IPS-20b (cell line): ENCODE results near the gene ACE.

Experiments
- H3K27ac ChIP-seq: one replicate; pipeline ENCODE4 v1.5.1; 2013; ENCODE audit warnings: low read length
- H3K27me3 ChIP-seq: 2 replicates; pipeline ENCODE4 v1.6.1; 2013; ENCODE audit warnings: mild to moderate bottlenecking, low read length, inconsistent platforms; ENCODE audit not compliant: insufficient read depth
- H3K36me3 ChIP-seq: 2 replicates; pipeline ENCODE4 v1.6.1; 2013; ENCODE audit warnings: low read depth, mild to moderate bottlenecking, inconsistent platforms, low read length, moderate library complexity; ENCODE audit not compliant: insufficient read depth
- H3K4me1 ChIP-seq: 2 replicates; pipeline ENCODE4 v1.6.1; 2013; ENCODE audit warnings: mild to moderate bottlenecking, control low read depth, inconsistent platforms, low read length, moderate library complexity; ENCODE audit not compliant: insufficient read depth
- H3K4me3 ChIP-seq: 2 replicates; pipeline ENCODE4 v1.5.1; 2013; ENCODE audit warnings: mild to moderate bottlenecking, low read length, inconsistent platforms
- H3K9ac ChIP-seq: 2 replicates; pipeline ENCODE4 v1.6.1; 2013; ENCODE audit warnings: low read depth, mild to moderate bottlenecking, inconsistent platforms, low read length, moderate library complexity
- H3K9me3 ChIP-seq: 2 replicates; pipeline ENCODE4 v1.6.1; 2013; ENCODE audit warnings: mild to moderate bottlenecking, low read depth, low read length, inconsistent platforms; ENCODE audit not compliant: insufficient read depth

ACE gene

DNA sequence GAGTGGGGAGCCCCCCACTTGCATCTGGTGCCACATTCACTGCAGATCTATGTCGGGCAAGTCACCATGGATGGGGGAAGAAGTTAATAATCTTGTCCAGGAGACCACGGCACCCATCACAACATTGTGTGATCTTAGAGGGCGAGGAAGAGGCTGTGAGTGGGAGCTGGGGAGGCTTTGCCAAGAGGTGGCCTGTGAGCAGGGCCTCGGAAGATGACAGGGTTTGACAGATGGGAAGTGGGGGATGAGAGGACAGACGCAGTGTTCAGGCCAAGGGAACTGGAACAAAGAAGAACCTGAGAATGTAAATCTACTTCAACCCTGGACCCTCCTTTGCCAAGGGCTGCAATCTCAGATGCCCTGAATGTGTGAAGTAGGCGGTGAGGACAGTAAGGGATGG, 12.4 kb downstream of the ACE start:
- H3K27me3 ChIP-seq: no peaks in the 10 kb centered on the region
- H3K4me1 ChIP-seq: no peaks in the 10 kb centered on the region

DNA sequence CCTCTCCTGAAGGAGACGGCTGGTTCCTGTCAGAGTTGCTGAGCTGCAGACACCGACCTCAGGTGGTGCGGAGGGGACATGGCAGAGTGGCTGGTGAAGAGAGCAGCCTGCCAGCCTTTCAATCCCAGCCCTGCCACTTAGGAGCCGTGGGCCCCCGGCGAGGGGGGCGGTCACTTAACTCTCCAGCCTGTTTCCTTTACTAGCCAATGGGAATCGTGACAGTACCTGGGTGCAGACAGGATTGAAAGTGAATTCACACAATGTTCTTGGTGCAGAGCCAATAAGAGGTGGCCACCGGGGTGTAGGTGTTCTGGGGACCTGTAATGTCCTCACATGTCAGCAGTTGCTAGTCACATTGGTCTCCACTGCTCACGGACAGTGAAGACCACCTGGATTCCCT, 13.5 kb downstream of the ACE start:
- Histone ChIP-seq H3K4me3 (no peak overlapping the region), H3K9ac (no peak overlapping the region), H3K4me1 (no peaks in the 10 kb centered on the region), H3K9me3 (no peaks in the 10 kb centered on the region), H3K27me3 (no peaks in the 10 kb centered on the region), H3K27ac (no peak overlapping the region), H3K36me3 (no peaks in the 10 kb centered on the region)

More for the DNA sequence above, 12.4 kb downstream of the ACE start:
- Histone ChIP-seq H3K4me3 (no peak overlapping the region), H3K36me3 (no peaks in the 10 kb centered on the region), H3K27ac (no peak overlapping the region), H3K9me3 (no peaks in the 10 kb centered on the region), H3K9ac (no peak overlapping the region)

DNA sequence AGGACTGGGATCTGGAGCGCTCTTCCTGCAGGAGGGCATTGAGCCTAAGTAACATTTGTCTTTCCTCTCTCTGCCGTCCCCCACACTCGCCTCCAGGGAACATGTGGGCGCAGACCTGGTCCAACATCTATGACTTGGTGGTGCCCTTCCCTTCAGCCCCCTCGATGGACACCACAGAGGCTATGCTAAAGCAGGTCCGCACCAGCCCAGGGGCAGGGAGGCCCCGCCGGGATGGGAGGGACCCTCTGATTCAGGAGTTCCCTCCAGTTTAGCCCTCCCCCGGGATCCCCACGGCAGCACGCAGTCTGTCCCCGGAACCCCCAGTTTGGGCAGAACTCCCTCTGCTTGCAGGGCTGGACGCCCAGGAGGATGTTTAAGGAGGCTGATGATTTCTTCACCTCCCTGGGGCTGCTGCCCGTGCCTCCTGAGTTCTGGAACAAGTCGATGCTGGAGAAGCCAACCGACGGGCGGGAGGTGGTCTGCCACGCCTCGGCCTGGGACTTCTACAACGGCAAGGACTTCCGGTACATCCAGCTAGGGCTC, 14.1 kb downstream of the ACE start:
- H3K9me3 ChIP-seq: no peaks in the 10 kb centered on the region
- no peak overlapping the region for H3K4me3 ChIP-seq
- no peaks in the 10 kb centered on the region for H3K4me1 ChIP-seq
- no peaks in the 10 kb centered on the region for H3K36me3 ChIP-seq
- H3K9ac ChIP-seq: no peak overlapping the region
- no peaks in the 10 kb centered on the region for H3K27me3 ChIP-seq
- H3K27ac ChIP-seq: no peak overlapping the region

GRCh38 chr17:63491413-63491812, 14.6 kb downstream of the ACE start:
- H3K9ac ChIP-seq: no peak overlapping the region
- no peaks in the 10 kb centered on the region for H3K9me3 ChIP-seq
- no peaks in the 10 kb centered on the region for H3K27me3 ChIP-seq
- H3K4me3 ChIP-seq: no peak overlapping the region
- no peak overlapping the region for H3K27ac ChIP-seq
- H3K4me1 ChIP-seq: no peaks in the 10 kb centered on the region
- H3K36me3 ChIP-seq: no peaks in the 10 kb centered on the region

GRCh38 chr17:63491977-63492618, 15.2 kb downstream of the ACE start:
- Histone ChIP-seq H3K27ac (no peak overlapping the region), H3K4me3 (no peak overlapping the region), H3K4me1 (no peaks in the 10 kb centered on the region), H3K27me3 (no peaks in the 10 kb centered on the region), H3K9me3 (no peaks in the 10 kb centered on the region), H3K36me3 (no peaks in the 10 kb centered on the region), H3K9ac (no peak overlapping the region)

- Histone ChIP-seq H3K9me3 (no peaks in the 10 kb centered on the region), H3K27ac (no peak overlapping the region), H3K36me3 (no peaks in the 10 kb centered on the region), H3K9ac (no peak overlapping the region), H3K4me1 (peaks cover 5% of the 10 kb centered on the region; the same call in 1 of the 2 replicates), H3K4me3 (no peak overlapping the region), H3K27me3 (no peaks in the 10 kb centered on the region)
Measured at GRCh38 chr17:63492940-63493339, 16.1 kb downstream of the ACE start.

DNA sequence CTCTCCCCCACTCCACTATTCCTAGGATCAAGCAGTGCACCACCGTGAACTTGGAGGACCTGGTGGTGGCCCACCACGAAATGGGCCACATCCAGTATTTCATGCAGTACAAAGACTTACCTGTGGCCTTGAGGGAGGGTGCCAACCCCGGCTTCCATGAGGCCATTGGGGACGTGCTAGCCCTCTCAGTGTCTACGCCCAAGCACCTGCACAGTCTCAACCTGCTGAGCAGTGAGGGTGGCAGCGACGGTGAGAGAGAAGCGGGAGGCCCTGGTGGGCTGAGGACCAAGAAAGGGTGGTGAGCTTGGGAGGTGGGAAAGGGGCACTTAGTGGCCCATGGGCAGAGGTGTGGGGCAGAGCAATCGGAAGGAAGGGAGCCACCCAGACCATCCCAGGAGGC, 16.6 kb downstream of the ACE start:
- Histone ChIP-seq H3K27me3 (no peaks in the 10 kb centered on the region), H3K4me3 (no peak overlapping the region), H3K4me1 (peaks cover 6% of the 10 kb centered on the region; the same call in 1 of the 2 replicates), H3K36me3 (no peaks in the 10 kb centered on the region), H3K27ac (no peak overlapping the region), H3K9me3 (no peaks in the 10 kb centered on the region), H3K9ac (no peak overlapping the region)

DNA sequence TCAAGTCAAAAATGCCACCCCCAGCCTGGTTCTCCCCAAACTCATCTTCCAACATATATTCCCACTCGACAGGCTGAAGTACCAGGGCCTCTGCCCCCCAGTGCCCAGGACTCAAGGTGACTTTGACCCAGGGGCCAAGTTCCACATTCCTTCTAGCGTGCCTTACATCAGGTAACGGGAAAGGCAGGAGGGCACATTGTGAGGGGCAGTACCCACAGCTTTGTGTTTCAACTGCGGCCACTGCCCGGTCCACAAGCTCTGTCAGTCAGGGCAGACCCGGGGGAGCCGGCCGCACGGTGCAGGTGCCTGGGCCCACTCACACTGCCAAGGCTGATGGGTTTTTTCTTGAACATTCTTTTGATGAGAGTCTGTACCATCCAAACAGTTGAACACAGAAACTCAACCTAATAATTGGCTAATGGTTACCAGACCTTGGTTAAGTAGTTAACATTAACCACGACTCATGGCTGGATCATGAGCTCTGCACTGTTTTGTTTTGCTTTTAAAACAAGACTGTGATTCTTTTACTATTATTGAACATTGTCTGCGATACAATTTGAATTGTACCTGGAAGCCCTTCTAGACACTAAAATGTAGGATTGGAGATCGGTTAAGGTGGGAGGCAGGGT, 17.6 kb downstream of the ACE start:
- Histone ChIP-seq H3K36me3 (no peaks in the 10 kb centered on the region), H3K27me3 (no peaks in the 10 kb centered on the region), H3K4me1 (peaks cover 6% of the 10 kb centered on the region; the same call in 1 of the 2 replicates), H3K9me3 (no peaks in the 10 kb centered on the region), H3K9ac (no peak overlapping the region), H3K4me3 (no peak overlapping the region), H3K27ac (no peak overlapping the region)

GRCh38 chr17:63495491-63495890, 18.6 kb downstream of the ACE start:
- Histone ChIP-seq H3K36me3 (no peaks in the 10 kb centered on the region), H3K9ac (no peak overlapping the region)

GRCh38 chr17:63496177-63496576, 19.3 kb downstream of the ACE start:
- no peak overlapping the region for H3K27ac ChIP-seq
- H3K9me3 ChIP-seq: no peaks in the 10 kb centered on the region
- no peak overlapping the region for H3K9ac ChIP-seq
- H3K36me3 ChIP-seq: no peaks in the 10 kb centered on the region
- H3K27me3 ChIP-seq: peaks cover 6% of the 10 kb centered on the region; the same call in 1 of the 2 replicates
- no peak overlapping the region for H3K4me3 ChIP-seq
- H3K4me1 ChIP-seq: peaks cover 6% of the 10 kb centered on the region; the same call in 1 of the 2 replicates

More at GRCh38 chr17:63495491-63495890, 18.6 kb downstream of the ACE start:
- no peak overlapping the region for H3K27ac ChIP-seq
- H3K9me3 ChIP-seq: no peaks in the 10 kb centered on the region
- H3K4me1 ChIP-seq: peaks cover 6% of the 10 kb centered on the region; the same call in 1 of the 2 replicates
- H3K27me3 ChIP-seq: peaks cover under 1% of the 10 kb centered on the region; the same call in 1 of the 2 replicates
- no peak overlapping the region for H3K4me3 ChIP-seq

DNA sequence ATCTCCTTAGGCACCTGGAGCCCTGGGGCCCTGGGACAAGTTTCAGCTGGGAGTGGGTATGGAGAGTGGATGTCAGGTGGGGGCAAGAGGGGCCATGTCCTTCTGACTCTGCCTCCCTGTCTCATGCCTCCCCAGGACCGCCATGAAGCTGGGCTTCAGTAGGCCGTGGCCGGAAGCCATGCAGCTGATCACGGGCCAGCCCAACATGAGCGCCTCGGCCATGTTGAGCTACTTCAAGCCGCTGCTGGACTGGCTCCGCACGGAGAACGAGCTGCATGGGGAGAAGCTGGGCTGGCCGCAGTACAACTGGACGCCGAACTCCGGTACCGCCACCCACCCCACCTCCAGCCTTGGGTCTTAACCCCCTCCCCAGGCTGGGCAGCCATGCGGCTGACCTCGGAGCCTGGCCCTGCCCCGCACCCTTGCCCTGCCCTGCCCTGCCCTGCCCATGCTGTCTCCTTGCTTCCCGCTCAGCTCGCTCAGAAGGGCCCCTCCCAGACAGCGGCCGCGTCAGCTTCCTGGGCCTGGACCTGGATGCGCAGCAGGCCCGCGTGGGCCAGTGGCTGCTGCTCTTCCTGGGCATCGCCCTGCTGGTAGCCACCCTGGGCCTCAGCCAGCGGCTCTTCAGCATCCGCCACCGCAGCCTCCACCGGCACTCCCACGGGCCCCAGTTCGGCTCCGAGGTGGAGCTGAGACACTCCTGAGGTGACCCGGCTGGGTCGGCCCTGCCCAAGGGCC, 20.0 kb downstream of the ACE start:
- Histone ChIP-seq H3K36me3 (no peaks in the 10 kb centered on the region), H3K9ac (no peak overlapping the region), H3K4me1 (peaks cover 6% of the 10 kb centered on the region; the same call in 1 of the 2 replicates), H3K9me3 (no peaks in the 10 kb centered on the region), H3K27ac (no peak overlapping the region), H3K4me3 (no peak overlapping the region), H3K27me3 (peaks cover 10% of the 10 kb centered on the region; the same call in 1 of the 2 replicates)
